Measurements from ENCODE around the gene TIAM1. TPM values are rescaled to one million over a fixed set of nuclear protein-coding genes. Genes with fewer than 3 reads are reported as not detected.

Gene TIAM1
- total RNA-seq, 1 donor from 2014 or later, result 2.7 TPM

GRCh38 chr21:31347435-31348032 lies 3.5 kb upstream of the TIAM1 start:
- TF ChIP-seq CTCF (IDR thresholded peaks at IDR 0.05), result peak in 1 of 3 experiments; percentile 11

GRCh38 chr21:31346256-31346821 lies 2.3 kb upstream of the TIAM1 start:
- DNase-seq (ENCODE audit: low spot score in 2 of 2), result no peak
- no peaks in the 10 kb centered on the region for H3K36me3 ChIP-seq
- H3K27me3 ChIP-seq, result no peaks in the 10 kb centered on the region
- no peak for TF ChIP-seq CTCF (IDR thresholded peaks at IDR 0.05)
- no peak overlapping the region for H3K27ac ChIP-seq
- no peak overlapping the region for H3K4me3 ChIP-seq
- intact Hi-C loops (cut with DNase I), result no loop called here
- no peaks in the 10 kb centered on the region for H3K9me3 ChIP-seq
- no peaks in the 10 kb centered on the region for H3K4me1 ChIP-seq

More at GRCh38 chr21:31347435-31348032, 3.5 kb upstream of the TIAM1 start:
- no peaks in the 10 kb centered on the region for H3K27me3 ChIP-seq
- no peaks in the 10 kb centered on the region for H3K36me3 ChIP-seq
- intact Hi-C loops (cut with DNase I), result no loop called here
- no peaks in the 10 kb centered on the region for H3K9me3 ChIP-seq
- H3K4me1 ChIP-seq, result no peaks in the 10 kb centered on the region
- no peak overlapping the region for H3K27ac ChIP-seq
- no peak overlapping the region for H3K4me3 ChIP-seq
- no peak for DNase-seq (ENCODE audit: low spot score in 2 of 2)

GRCh38 chr21:31345136-31345535 lies 1.1 kb upstream of the TIAM1 start:
- H3K36me3 ChIP-seq, result no peaks in the 10 kb centered on the region
- DNase-seq (ENCODE audit: low spot score in 2 of 2), result no peak
- H3K9me3 ChIP-seq, result no peaks in the 10 kb centered on the region
- no peak overlapping the region for H3K4me3 ChIP-seq
- no peak for TF ChIP-seq CTCF (IDR thresholded peaks at IDR 0.05)
- H3K27me3 ChIP-seq, result no peaks in the 10 kb centered on the region
- intact Hi-C loops (cut with DNase I), result no loop called here
- H3K4me1 ChIP-seq, result no peaks in the 10 kb centered on the region
- H3K27ac ChIP-seq, result no peak overlapping the region

GRCh38 chr21:31343030-31343510 lies 991 bp downstream of the TIAM1 start:
- no peaks in the 10 kb centered on the region for H3K9me3 ChIP-seq
- no peaks in the 10 kb centered on the region for H3K4me1 ChIP-seq
- no peaks in the 10 kb centered on the region for H3K27me3 ChIP-seq
- H3K27ac ChIP-seq, result no peak overlapping the region
- intact Hi-C loops (cut with DNase I), result no loop called here
- H3K4me3 ChIP-seq, result peak overlapping the region in 1 of 2 donors; percentile 45
- no peak for DNase-seq (ENCODE audit: low spot score in 2 of 2)
- TF ChIP-seq CTCF (IDR thresholded peaks at IDR 0.05), result no peak
- H3K36me3 ChIP-seq, result no peaks in the 10 kb centered on the region

- intact Hi-C loops (cut with DNase I), result no loop called here
- Histone ChIP-seq H3K9me3 (no peaks in the 10 kb centered on the region), H3K36me3 (no peaks in the 10 kb centered on the region), H3K27ac (no peak overlapping the region), H3K4me1 (no peaks in the 10 kb centered on the region), H3K27me3 (no peaks in the 10 kb centered on the region), H3K4me3 (no peak overlapping the region)
- TF ChIP-seq CTCF (IDR thresholded peaks at IDR 0.05), result no peak
- DNase-seq (ENCODE audit: low spot score in 2 of 2), result no peak
Measured at GRCh38 chr21:31342348-31342747, 1.7 kb downstream of the TIAM1 start.

All from ascending aorta (tissue), 2 donors.